Inflammatory macrophage (primary cell): ENCODE results near the gene NME7.

ENCODE experiments used
- DNase-seq, 2 donors: peaks; one replicate each; pipeline ENCODE4 v3.0.0-alpha.2; 2020 to 2022

The NME7 gene

GRCh38 chr1:169103480-169103893 lies 264.1 kb downstream of the NME7 start:
- no peak for DNase-seq

GRCh38 chr1:169103002-169103401 lies 264.6 kb downstream of the NME7 start:
- DNase-seq: no peak

- no peak for DNase-seq
Measured at GRCh38 chr1:169102567-169102966, 265.0 kb downstream of the NME7 start.

GRCh38 chr1:169100651-169101088 lies 266.9 kb downstream of the NME7 start:
- DNase-seq: no peak

DNA sequence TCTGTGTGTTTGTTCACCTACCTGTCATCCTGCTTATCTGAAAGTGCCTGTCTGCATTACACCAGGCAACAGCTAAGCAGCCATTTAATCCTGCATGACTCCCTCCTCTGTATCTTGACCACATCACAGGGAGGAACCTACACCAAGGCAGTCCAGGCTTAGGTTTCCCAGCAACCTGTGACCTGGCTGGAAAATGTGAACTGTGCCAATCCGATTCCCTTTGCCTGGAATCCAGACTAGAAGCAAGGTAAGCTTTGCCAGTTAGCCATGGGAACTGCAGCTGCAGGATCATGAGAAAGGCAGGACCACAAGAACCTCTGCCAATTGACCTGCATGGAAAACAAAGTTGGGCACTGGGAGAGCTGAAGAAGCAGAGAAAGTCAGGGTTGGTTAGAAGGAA lies 267.4 kb downstream of the NME7 start:
- DNase-seq: no peak

GRCh38 chr1:169099561-169099960 lies 268.0 kb downstream of the NME7 start:
- DNase-seq: no peak

DNA sequence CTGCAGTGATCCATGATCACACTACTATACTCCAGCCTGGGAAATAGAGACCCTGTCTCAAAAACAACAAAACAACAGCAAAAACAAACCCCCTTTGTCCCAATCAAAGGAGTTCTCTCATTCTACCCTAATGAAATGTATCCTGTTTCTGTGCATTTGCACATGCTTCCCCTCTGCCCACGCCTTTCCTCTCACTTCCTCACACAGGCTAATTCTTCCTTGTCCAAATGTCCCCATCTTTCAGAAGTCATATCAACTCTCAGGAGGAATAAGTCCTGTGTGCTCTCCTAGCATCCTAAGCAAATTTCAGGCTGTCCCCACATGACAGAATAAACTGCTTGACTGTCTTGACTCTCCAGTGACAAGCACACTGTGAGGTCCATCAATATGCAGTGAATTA lies 269.2 kb downstream of the NME7 start:
- peak; percentile 84 to 90 for DNase-seq

- DNase-seq: no peak
Measured at GRCh38 chr1:169094897-169095569, 272.6 kb downstream of the NME7 start.

GRCh38 chr1:169092399-169092798 lies 275.2 kb downstream of the NME7 start:
- DNase-seq: no peak

GRCh38 chr1:169091480-169091941 lies 276.1 kb downstream of the NME7 start:
- DNase-seq: no peak

GRCh38 chr1:169090900-169091311 lies 276.7 kb downstream of the NME7 start:
- no peak for DNase-seq

DNA sequence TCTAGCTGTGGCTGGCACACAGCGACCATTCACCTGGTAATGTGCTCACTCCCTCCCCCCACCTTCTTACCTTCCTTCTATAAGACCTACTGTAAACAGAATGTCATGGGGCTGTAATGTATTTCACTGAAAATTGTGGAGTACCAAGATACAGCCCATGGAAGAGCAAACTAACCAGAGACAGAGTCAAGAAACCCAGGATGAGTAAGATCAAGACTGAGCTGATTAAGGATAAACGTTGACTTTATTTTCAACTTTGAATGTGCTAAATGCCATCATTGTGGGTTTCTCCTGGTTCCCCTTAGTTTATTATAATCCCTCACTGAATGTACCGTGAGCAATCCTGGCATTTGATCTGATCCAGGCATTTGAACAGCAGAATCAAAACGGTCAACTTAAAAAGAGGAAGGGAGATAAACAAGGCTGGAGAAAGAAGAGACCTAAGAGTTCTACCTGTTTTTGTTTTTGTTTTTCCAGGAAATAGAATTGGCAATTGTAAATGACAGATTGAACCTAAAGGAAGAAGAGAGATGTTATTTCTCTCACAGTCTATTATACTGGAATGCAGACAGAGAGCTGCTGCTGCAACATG lies 277.2 kb downstream of the NME7 start:
- no peak for DNase-seq

GRCh38 chr1:169089776-169090175 lies 277.8 kb downstream of the NME7 start:
- DNase-seq: no peak

DNA sequence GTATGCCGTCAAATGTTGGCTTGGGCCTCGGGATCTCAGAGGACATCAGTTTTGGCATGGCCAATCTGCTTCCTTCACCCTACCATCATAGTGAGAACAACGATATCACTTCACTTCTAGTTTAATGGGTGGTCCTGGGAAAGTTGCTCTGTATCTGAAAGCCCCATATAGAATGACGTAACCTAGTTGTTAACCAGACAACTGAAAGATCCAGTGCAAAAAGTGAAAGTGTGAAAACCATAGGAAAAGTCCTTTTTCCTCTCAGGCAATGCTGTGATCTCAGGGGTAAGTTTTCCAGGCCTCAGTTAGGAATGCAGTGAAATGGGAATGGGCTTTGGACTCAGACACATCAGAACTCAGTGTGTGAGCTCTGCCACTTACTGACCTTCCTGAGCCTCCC lies 279.7 kb downstream of the NME7 start:
- no peak for DNase-seq

DNA sequence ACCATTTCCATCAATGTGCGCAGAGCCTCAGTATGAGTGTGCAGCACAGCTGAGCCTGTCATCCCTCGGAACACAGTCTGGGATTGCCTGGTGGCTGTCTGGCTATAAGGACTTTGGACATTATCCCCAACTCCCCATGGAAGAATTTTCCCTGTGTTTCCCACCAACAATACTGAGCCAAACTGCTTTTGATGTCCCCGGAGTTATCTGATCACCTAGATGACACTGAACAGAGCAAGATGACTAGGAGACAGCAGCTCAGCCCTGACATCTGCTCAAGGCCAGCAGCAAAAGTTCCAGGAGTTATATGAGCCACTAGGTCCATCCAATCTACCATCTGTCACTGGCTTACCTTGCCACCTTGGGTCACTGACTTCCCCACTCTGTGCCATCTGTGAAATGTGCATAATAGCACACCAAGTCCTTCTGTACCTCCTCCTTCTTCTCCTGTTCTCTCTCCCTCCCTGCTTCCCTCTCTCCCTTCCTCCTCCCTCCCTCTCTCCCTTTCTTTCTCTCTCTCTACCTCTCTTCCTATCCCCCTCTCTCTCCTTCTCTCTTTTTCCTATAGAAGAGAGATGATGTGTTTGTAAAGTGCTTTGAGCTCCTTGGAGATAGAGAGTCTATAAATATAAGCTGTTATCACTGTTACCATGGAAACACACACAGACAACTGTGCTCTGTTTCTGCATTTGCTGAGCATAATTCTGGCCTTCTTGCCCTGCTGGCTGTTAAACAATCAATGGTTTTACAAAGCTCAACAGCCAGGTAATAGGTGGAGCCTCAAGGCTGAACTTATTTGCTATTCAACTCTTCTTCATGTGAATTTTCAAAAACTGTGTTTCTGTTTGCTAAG lies 280.8 kb downstream of the NME7 start:
- DNase-seq: no peak

GRCh38 chr1:169085911-169086310 lies 281.7 kb downstream of the NME7 start:
- DNase-seq: no peak
